Lower leg skin (tissue), 3 donors: ENCODE measurements around the gene EYA2.

Experiments used
- POLR2A ChIP-seq, 2 donors: fragments of 450-650 bp; IDR thresholded peaks; one replicate each; pipeline ENCODE4 v1.6.1; 2016 to 2017; ENCODE audit warnings: antibody characterized with exemption in 2 of 2, mild to moderate bottlenecking in 1 of 2, moderate library complexity in 1 of 2
- TF ChIP-seq, protein P1 (sequence below), 3 donors: fragments of 450-650 bp; IDR thresholded peaks; one replicate each; pipeline ENCODE4 v1.5.1; 2016; ENCODE audit warnings: antibody characterized with exemption in 3 of 3, mild to moderate bottlenecking in 3 of 3, moderate library complexity in 2 of 3

DNA sequence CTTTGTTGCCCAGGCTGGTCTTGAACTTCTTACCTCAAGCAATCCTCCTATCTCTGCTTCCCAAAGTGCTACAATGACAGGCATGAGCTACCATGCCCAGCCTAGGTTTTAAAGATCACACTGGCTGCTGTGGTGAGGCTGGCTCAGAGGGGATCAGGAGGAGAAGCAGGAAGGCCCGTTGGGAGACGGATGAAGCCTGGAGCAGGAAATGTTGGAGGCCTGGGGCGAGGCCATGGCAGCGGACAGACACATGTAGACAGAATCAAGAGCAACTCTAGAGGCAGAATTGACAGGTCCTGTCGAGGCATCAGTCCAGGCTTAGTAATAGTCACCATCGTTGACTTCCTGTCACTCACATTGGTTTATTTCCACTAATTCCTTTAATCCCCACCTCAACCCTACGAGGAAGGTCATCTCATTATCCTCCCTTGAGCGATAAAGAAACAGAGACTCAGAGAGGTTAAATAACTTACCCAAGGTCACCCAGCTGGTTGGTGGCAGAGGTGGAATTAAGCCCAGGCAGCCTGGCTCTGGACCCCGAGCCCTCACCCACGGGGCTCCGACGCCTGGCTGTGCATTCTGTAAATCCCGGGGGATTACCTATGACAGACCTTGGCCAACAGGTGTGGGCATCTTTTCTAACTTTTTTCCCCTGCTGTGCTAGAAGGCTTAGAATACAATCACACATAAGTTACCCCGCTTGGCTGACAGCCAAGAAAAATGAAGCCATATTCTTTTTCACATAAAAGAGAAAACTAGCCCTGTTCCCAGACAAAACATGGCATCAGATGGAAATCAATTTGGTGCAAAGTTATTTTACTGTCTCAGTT, 113.4 kb downstream of the EYA2 start:
- no peak for TF ChIP-seq POLR2A (IDR thresholded peaks at IDR 0.05)
- TF ChIP-seq, protein P1, sequence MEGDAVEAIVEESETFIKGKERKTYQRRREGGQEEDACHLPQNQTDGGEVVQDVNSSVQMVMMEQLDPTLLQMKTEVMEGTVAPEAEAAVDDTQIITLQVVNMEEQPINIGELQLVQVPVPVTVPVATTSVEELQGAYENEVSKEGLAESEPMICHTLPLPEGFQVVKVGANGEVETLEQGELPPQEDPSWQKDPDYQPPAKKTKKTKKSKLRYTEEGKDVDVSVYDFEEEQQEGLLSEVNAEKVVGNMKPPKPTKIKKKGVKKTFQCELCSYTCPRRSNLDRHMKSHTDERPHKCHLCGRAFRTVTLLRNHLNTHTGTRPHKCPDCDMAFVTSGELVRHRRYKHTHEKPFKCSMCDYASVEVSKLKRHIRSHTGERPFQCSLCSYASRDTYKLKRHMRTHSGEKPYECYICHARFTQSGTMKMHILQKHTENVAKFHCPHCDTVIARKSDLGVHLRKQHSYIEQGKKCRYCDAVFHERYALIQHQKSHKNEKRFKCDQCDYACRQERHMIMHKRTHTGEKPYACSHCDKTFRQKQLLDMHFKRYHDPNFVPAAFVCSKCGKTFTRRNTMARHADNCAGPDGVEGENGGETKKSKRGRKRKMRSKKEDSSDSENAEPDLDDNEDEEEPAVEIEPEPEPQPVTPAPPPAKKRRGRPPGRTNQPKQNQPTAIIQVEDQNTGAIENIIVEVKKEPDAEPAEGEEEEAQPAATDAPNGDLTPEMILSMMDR (IDR thresholded peaks at IDR 0.05), result no peak
